NCI-H446 treated with DMSO at 0.1 percent for 48 hours (cell line): ENCODE results near the gene FGF14.

Experiments used
- DNase-seq: peaks from one replicate; lab custom pipeline; 2025; lab: John Stamatoyannopoulos, UW

FGF14 gene

GRCh38 chr13:102310691-102311418 lies 91.0 kb downstream of the FGF14 start:
- DNase-seq, result no peak

DNA sequence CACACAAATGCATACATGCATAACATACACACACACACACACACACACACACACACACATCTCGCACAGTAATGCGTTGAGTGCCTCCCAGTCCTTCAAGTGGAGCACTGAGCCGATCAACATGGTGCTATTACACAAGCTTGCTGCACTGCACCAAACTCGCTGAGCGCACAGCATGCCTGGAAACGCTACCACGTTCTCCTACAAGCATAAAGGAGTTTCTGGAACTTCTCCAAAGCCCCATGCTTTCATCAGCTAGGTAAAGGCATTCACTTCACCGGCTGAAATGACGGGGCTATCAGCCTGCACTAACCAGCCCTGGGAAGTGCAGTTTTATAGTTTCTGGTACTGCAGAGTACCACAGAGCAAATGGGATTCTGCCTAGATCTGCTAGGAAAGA lies 92.7 kb downstream of the FGF14 start:
- DNase-seq, result no peak

GRCh38 chr13:102302534-102302933 lies 99.3 kb downstream of the FGF14 start:
- DNase-seq, result no peak

DNA sequence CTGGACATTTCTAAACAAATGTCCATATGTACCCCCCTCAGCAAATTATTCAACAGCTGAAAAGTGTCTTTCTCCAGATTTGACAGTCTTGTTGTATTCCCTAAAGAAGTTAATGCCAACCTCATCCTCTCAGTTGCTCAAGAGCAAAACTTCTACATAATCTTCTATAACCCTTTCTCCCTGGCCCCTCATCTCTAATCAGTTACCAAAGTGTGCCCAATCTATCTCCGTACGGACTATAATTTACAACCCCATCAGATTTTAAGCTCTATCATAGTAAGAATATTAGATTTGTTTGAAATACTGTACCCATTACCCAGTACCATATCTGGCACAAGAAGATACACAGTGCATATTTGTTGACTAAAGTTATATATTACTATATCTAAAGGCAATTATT lies 101.5 kb downstream of the FGF14 start:
- no peak for DNase-seq

- DNase-seq, result no peak
Observed at GRCh38 chr13:102299366-102299765, 102.5 kb downstream of the FGF14 start.

- no peak for DNase-seq
Observed at GRCh38 chr13:102298051-102298450, 103.8 kb downstream of the FGF14 start.

DNA sequence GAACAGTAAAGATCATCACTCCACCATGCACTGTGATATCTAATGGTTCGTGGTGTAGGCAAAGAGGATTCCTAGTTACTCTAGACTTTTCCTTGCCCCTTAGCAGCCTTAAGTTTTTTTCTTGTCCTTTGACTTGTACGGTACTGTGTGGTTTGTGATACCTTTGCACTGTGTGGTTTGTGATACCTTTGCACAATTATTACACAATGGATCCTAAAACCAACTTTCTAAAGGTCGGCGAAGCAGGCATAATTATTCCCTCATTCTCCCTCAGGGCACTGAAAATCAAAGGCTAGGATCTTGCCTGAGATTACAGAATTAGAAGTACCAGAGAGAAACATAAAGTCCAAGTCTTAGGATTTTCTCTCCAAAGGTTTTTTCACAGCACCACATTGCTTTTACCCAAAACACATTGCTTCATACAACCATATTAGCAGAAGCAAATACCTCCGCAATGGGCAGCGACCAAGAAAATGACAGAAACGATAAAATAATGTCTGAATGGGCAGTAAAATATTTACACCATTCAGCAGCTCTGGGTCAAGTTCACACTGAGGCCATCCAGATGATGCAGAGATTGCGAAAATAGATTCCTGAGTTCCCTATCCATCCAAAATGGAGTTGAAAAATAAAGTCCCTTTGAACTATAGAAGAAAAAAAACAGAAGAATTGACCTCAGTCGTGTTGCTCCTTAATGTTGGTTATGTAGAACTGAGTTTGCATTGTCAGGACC lies 106.4 kb downstream of the FGF14 start:
- DNase-seq, result no peak

GRCh38 chr13:102294407-102295018 lies 107.3 kb downstream of the FGF14 start:
- DNase-seq, result no peak

DNA sequence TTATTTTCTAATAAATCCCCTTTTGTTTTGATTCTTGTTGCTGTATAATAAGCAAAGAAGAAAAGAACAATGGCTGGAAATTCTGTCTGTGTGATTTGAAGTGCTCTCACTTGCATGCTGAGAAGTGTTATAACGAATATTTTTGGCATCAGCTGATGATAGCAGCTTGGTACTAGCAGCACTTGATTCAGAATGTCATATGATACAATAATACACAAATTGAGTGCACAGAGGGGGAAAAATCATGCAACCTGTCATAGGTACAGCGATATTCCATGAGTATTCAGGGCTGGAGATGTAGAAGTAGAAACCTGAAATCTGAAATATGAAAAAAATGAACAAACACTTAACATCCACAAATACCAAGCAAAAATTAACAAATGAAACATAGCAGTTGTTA lies 108.1 kb downstream of the FGF14 start:
- DNase-seq, result no peak

- DNase-seq, result no peak
Observed at GRCh38 chr13:102291587-102292218, 110.1 kb downstream of the FGF14 start.

- DNase-seq, result no peak
Observed at GRCh38 chr13:102289606-102290005, 112.2 kb downstream of the FGF14 start.

- no peak for DNase-seq
Observed at GRCh38 chr13:102286326-102286725, 115.5 kb downstream of the FGF14 start.

DNA sequence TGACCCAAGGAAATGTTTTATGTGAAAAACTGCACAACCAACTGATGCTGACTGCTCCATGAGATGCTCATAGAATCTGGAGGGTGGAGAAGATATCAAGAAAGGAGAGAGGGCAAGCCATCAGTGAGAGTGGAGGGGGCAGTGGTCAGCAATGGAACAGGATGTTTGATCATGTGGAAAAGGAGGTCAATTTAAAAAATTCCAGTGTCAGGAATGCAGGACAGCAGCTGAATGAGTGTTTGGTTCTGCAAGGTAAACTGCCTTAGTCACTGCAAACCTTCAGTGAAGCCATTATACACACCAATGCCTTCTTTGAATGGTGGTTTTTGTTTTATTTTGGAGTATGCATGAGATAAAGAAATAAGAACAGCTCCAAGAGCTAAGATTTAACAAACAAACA lies 121.5 kb downstream of the FGF14 start:
- no peak for DNase-seq

GRCh38 chr13:102277286-102277685 lies 124.6 kb downstream of the FGF14 start:
- no peak for DNase-seq

DNA sequence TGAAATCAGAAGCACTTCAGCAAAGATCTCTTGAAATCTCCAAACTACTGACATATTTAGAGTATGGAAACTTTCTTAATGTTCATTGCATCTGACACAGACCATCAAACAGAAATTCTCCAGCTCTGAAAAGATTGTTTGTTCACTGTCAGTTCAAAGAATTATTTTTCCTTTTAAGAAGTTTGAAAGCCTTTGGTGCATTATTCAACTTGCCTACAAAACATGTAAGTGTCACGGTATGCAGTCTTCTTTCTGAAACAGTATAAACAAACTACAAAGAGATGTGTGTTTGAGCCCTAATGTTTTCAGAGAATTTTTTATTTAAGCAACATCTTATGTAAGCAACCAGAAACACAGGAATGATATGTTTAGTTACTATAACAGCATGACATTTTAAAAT lies 125.4 kb downstream of the FGF14 start:
- no peak for DNase-seq

DNA sequence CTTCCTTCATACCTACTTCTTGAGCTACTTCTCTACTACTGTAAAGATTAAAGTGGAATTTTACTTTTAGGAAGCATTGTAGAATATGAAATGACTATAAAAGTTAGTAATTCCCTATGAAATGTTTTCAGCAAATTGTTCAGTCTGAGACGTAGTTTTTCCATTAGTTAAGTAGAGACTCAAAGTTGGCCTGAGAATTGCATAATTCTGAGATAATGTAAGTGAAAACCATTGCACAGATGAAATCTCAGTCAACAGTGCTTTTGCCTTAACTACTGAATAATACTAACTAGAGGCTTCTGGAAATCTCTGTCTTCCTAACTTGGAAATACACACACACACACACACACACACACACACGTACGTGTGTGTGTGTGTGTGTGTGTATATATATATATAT lies 125.9 kb downstream of the FGF14 start:
- DNase-seq, result no peak

DNA sequence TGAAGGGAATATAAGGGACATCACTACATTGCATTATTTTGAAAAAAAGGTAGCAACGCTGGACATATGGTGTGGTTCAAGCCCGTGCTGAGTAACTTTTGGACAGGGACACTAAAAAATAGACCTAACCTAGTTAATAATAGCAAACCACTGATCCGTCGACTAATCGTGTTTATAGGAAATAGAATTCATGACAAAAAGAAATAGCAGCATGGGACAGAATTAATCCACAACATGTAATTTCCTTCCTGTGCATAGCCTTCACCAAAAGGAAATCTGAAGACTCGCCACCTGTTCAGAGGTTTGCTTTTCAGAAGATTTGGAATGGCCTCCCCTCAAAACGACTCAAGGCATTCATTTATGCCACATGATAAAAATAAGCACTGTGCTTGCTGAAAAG lies 128.7 kb downstream of the FGF14 start:
- no peak for DNase-seq

DNA sequence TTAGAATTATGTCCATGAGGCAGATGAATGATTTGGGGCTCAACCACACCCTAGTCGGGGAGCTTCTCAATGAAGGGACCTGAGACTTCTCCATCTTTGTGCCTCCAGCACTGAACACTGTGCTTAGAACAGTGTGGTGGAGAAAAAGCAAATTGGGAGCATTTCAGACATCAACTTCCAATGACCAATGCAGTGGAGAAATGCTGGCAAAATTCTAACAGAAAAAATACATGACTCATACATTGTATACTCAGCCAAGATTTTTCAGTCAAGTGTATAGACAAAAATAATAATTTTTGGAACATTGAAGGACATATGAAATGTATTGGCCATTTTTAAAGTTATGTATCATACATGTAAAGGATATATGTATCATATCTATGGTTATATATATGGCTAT lies 134.7 kb downstream of the FGF14 start:
- no peak for DNase-seq

- no peak for DNase-seq
Observed at GRCh38 chr13:102261809-102262208, 140.0 kb downstream of the FGF14 start.

GRCh38 chr13:102261316-102261715 lies 140.5 kb downstream of the FGF14 start:
- DNase-seq, result no peak

GRCh38 chr13:102260256-102260655 lies 141.6 kb downstream of the FGF14 start:
- no peak for DNase-seq

- no peak for DNase-seq
Observed at GRCh38 chr13:102255409-102255808, 146.4 kb downstream of the FGF14 start.

GRCh38 chr13:102251817-102252216 lies 150.0 kb downstream of the FGF14 start:
- no peak for DNase-seq
